ENCODE measurements around the gene LUM.

The LUM gene

GRCh38 chr12:91127751-91128150 lies 16.5 kb upstream of the LUM start:
- DNase-seq (ENCODE audit: low read depth), result peak; percentile 67
- no peak overlapping the region for H3K4me3 ChIP-seq (ENCODE audit: low read depth, low read length)
- no peak for TF ChIP-seq CTCF (conservative IDR thresholded peaks at IDR 0.05; ENCODE audit: low read depth, low read length)

GRCh38 chr12:91127306-91127705 lies 16.0 kb upstream of the LUM start:
- DNase-seq (ENCODE audit: low read depth), result no peak
- no peak for TF ChIP-seq CTCF (conservative IDR thresholded peaks at IDR 0.05; ENCODE audit: low read depth, low read length)
- H3K4me3 ChIP-seq (ENCODE audit: low read depth, low read length), result no peak overlapping the region

DNA sequence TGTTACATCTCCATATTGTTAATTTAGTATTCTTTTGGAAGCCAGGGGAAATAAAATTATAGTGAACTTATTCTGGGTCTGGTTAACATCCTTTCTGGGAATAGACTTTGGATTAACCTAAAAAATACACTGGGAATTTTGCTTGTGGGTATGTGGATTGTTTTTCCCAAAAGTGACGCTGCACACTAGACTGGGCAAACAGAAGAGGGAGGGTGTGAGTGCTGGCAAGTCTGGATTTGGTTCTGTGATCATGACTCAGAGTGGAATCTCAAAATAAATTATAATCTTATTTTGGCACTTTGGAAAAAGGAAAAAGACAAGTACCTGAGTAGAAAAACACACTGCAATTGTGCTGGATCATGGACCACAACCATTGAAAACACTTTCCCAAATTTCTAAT lies 15.2 kb upstream of the LUM start:
- H3K4me3 ChIP-seq (ENCODE audit: low read depth, low read length), result no peak overlapping the region
- no peak for TF ChIP-seq CTCF (conservative IDR thresholded peaks at IDR 0.05; ENCODE audit: low read depth, low read length)
- DNase-seq (ENCODE audit: low read depth), result no peak

DNA sequence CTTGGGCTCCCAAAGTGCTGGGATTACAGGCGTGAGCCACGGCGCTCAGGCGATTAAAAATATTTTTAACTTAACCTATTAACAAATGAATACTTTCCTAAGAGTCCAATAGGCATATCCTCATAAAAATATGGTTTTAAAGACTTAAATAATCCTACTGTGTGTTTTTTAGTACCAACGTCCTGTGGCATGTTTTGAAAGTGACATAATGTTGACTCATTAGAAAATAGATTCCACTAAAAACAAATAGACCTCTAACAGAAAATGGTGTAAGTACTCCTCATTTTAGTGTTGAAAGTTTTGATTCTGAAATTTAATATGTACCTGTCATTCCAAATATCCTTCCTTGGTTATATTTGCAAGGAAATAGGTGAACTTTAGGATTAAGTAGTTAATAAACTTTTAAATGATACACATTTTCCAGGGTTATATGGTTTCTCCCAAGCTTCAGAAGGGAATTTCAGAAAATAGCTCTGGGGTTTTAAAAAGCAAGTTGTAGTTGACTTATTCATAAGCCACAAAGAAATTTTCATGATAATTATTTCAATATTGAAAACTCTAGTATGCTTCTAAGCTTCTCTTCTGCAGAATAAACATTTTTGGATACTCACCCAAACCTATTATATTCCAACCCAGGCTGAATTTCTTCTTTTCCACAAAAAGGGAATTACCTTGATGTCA lies 12.1 kb upstream of the LUM start:
- no peak for TF ChIP-seq CTCF (conservative IDR thresholded peaks at IDR 0.05; ENCODE audit: low read depth, low read length)
- no peak for DNase-seq (ENCODE audit: low read depth)
- no peak overlapping the region for H3K4me3 ChIP-seq (ENCODE audit: low read depth, low read length)

DNA sequence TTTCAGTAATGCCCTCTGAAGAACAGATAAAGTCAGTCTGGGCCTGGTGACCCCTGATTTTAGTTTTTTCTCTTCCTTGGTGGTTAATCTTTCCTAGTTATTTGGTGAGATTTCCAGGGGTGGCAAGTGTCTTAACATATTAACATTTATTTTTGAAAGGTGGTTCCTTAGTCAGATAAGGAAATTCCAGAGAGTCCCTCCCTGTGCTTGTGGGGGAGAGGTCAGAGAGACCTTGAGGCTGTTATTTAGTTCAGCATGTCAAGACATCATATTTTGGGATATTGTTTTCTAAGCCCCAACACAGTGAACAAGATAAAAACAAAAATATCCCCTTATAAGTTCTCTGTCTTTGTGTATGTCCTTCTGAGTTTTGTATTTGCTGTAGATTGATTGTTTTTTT lies 9.5 kb upstream of the LUM start:
- no peak for DNase-seq (ENCODE audit: low read depth)
- TF ChIP-seq CTCF (conservative IDR thresholded peaks at IDR 0.05; ENCODE audit: low read depth, low read length), result no peak
- no peak overlapping the region for H3K4me3 ChIP-seq (ENCODE audit: low read depth, low read length)

- no peak overlapping the region for H3K4me3 ChIP-seq (ENCODE audit: low read depth, low read length)
- no peak for DNase-seq (ENCODE audit: low read depth)
- no peak for TF ChIP-seq CTCF (conservative IDR thresholded peaks at IDR 0.05; ENCODE audit: low read depth, low read length)
Measured at GRCh38 chr12:91119089-91119488, 7.8 kb upstream of the LUM start.

- TF ChIP-seq CTCF (conservative IDR thresholded peaks at IDR 0.05; ENCODE audit: low read depth, low read length), result no peak
- no peak overlapping the region for H3K4me3 ChIP-seq (ENCODE audit: low read depth, low read length)
- no peak for DNase-seq (ENCODE audit: low read depth)
Measured at GRCh38 chr12:91113621-91114020, 2.3 kb upstream of the LUM start.

Data from choroid plexus epithelial cell (primary cell).